Epithelial cell of esophagus (primary cell): ENCODE results near the gene KRT80.

Experiments used
- DNase-seq: peaks from one replicate; pipeline ENCODE4 v3.0.0; 2010; ENCODE audit warnings: low read depth
- H3K4me3 ChIP-seq: 2 replicates; pipeline ENCODE4 v1.5.1; 2011; ENCODE audit warnings: mild to moderate bottlenecking, low read length, control low read depth
- TF ChIP-seq, protein P1 (sequence below): IDR thresholded peaks from 2 replicates; pipeline ENCODE4 v1.5.1; 2011; ENCODE audit warnings: low read depth, mild to moderate bottlenecking, low read length, control low read depth, inconsistent platforms; ENCODE audit not compliant: insufficient read depth; ENCODE audit errors: missing control alignments

Gene KRT80

DNA sequence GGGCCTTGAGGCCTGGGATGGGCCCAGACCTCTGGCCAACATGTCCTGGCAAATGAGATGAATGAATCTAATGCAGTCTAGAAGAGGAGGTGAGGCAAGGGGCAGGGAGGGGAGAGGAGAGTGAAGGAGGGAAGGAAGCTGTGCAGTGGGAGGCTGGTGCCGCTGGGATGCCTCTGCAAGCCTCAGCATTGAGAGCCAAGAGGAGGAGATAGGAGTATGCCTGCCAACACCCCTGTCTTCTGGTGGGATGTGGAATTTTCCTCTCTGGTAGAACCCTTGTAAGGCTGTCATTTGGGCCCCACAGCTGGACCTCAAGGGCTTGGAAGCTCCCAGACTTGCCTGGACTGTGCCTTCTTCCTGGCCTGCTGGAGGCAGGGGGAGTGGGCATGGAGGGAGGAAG is 21.9 kb downstream of the KRT80 start:
- TF ChIP-seq, protein P1, sequence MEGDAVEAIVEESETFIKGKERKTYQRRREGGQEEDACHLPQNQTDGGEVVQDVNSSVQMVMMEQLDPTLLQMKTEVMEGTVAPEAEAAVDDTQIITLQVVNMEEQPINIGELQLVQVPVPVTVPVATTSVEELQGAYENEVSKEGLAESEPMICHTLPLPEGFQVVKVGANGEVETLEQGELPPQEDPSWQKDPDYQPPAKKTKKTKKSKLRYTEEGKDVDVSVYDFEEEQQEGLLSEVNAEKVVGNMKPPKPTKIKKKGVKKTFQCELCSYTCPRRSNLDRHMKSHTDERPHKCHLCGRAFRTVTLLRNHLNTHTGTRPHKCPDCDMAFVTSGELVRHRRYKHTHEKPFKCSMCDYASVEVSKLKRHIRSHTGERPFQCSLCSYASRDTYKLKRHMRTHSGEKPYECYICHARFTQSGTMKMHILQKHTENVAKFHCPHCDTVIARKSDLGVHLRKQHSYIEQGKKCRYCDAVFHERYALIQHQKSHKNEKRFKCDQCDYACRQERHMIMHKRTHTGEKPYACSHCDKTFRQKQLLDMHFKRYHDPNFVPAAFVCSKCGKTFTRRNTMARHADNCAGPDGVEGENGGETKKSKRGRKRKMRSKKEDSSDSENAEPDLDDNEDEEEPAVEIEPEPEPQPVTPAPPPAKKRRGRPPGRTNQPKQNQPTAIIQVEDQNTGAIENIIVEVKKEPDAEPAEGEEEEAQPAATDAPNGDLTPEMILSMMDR, result no peak
- no peak for DNase-seq
- no peak overlapping the region for H3K4me3 ChIP-seq

DNA sequence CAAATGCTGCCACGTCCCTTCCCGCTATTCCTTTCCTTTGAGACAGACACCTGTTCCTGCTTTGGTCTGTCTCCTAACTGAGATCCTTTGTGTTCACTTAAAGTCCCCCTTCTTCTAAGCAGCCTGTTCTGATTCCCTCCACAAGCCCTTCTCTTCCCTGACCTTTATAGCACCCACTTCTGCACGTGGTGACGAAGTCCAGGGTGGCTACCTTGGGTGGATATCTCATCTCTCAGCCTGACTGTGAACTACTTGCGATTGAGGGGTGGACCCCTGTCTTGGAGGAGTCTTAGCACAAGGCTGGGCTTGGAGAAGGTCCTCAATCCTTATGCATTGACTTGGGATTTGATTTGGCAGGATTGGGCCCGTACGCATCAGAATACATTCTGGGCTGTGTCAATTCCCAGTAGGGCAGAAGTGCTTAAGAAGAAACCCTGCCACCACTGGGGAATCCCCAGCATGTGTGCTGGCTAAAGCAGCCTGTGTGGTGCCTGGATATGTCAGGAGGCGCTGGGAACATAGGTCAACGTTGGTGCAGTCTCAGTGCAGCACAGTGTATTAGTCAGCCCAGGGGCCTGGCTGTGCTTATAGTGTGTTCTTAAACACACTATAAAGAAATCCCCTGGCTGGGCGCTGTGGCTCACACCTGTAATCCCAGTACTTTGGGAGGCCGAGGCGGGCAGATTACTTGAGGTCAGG is 23.6 kb downstream of the KRT80 start:
- no peak overlapping the region for H3K4me3 ChIP-seq
- TF ChIP-seq, protein P1, result no peak
- DNase-seq, result peak; percentile 78

DNA sequence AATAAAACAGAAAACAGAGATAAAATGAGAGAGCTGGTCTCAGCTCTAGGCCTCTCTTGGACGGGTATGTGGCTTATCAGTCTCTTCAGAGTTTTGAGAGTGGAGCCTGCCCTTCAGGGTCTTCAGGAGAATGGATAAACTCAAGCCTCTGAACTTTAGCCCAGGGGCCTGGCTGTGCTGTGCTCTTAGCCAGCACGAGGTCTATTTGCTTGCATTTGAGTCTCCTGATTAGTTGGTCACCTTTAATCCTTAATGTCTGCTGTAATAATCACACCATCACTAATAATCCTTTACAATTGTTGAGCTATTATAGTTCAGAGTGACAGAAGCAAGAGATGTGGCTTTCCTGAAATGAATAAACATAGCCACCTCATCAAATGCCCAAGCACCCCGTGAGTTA is 24.3 kb downstream of the KRT80 start:
- no peak overlapping the region for H3K4me3 ChIP-seq
- no peak for DNase-seq
- TF ChIP-seq, protein P1, result no peak

DNA sequence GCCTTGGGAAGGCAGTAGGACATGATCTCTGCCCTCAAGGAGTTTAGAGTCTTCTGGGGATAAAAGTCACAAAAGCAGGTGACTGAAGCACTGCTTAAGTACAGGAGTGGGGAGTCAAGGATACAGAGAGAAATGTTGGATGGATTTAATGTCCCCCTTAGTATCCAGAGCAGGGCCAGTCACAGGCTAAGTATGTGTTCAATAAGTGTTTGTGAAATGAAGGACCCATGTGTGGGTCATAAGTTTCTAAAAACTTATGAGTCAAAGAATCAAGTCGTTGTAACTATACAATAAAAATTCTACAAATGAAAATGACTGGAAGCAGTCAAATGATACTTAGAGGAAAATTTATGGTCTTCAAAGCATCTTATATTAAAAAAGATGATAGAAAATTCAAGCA is 25.1 kb downstream of the KRT80 start:
- no peak for DNase-seq
- TF ChIP-seq, protein P1, result no peak
- H3K4me3 ChIP-seq, result no peak overlapping the region

DNA sequence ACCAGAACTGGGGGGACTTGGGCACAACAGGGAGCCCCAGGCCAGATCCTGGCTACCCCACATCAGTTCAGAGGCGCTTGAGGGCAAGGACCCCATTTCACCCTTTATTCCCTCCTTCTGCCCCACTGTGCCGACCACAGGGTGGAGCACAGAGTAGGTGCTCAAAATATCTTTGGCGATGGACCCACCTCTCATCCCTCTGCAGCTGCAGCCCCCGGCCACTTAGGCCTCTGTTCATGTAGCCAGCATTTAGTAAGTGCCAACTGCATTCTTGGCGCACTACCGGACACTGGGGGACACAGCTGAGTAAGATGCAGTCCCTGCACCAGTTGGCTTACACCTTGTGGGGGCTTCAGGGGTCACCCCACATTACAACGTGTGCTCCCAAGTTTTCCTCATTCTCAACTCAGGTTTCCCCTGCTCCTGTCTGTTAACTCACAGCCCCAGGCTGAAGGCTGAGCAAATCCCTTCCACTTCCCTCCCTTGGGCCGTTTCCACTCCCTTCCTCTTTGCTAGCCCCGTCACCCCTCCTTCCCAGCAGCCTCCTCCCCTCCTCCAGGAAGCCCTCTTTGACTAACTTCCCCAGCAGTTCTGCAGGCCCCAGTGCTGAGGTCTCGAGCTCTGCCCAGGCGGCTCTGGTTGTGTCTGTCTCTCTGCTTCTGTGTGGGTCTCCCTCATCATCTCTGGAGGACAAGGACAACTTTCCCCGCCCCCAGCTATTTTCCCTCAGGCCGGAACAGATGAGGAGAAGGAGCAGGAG is 26.5 kb downstream of the KRT80 start:
- DNase-seq, result no peak
- TF ChIP-seq, protein P1, result no peak
- H3K4me3 ChIP-seq, result no peak overlapping the region

DNA sequence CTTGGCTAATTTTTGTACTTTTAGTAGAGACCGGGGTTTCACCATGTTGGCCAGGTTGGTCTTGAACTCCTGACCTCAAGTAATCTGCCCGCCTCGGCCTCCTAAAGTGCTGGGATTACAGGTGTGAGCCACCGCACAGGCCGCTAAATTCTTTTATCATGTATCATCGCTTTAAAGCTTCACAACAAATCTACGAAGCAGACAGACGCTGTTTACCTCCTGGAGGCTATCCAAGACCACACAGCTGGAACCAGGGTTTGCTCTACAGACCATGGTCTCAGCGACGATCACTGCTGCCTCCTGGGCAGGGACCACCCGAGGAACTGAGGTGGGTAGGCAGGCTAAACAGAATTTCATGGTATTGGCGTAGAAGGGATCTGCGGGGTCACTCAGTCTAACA is 27.2 kb downstream of the KRT80 start:
- no peak overlapping the region for H3K4me3 ChIP-seq
- peak; percentile 78 for DNase-seq
- TF ChIP-seq, protein P1, result no peak
